ENCODE data around the gene RPP25.
"Not testable (repeated sequence)": the region's sequence is repeated elsewhere in the genome, so short reads cannot be mapped to it uniquely, and the experiment has no call there.

Gene RPP25

DNA sequence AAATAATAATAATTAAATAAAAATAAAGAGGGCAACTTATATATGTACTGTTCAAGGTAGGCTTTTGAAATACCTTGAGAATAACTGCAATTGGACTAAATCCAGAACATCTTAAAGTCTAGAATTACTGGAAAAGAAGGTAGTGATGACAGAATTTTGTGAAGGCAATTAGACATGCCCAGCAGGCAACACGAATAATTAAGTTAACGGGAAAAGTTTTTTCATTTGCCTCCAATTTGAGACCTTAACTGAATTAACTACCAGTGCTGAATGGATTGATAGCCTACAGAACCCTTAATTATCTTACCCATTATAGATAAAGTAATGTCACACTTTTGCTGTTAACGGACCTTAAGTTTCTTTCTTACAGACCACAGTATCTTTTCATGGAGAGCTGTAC lies 32.0 kb downstream of the RPP25 start:
- DNase-seq (ENCODE audit: low read depth in 2 of 2, low spot score in 1 of 2), result no peak

DNA sequence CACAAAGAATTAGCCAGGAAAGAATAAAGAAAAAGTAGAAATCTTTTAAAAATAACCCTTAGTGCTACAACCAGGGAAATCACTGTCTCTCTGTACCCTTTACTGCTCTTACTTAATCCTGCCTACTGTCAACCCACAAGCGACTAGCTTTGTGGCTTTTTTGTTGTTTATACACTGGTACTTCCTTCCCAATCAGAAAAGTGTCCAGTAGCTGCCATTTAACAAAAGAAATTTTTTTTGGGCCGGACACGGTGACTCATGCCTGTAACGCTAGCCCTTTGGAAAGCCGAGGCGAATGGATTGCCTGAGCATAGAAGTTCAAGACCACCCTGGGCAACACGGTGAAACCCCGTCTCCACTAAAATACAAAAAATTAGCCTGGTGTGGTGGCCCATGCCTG lies 36.1 kb downstream of the RPP25 start:
- no peak for DNase-seq (ENCODE audit: low read depth in 2 of 2, low spot score in 1 of 2)

DNA sequence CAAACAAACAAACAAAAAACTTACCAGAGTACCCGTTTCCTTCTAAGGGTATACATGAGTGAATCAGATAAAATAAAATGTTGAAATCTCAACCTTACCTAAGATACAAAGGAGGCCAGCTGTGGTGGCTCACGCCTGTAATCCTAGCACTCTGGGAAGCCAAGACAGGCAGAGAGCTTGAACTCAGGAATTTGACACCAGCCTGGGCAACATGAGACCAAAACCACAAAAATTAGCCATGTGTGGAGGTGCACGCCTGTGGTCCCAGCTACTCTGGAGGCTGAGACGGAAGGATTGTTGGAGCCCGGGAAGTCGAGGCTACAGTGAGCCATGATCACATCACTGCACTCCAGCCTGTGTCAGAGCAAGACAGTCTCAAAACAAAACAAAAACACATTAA lies 38.9 kb downstream of the RPP25 start:
- DNase-seq (ENCODE audit: low read depth in 2 of 2, low spot score in 1 of 2), result no peak

DNA sequence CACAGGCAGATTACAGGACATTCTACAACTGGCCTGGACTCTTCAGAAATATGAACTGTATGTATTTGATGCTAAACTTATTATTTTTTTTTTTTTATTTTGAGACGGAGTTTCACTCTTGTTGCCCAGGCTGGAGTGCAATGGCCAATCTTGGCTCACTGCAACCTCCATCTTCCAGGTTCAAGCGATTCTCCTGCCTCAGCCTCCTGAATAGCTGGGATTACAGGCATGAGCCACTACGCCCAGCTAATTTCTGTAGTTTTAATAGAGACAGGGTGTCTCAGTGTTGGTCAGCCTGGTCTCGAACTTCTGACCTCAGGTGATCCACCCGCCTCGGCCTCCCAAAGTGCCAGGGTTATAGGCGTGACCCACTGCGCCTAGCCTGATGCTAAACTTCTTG lies 42.8 kb downstream of the RPP25 start:
- DNase-seq (ENCODE audit: low read depth in 2 of 2, low spot score in 1 of 2), result not testable (repeated sequence)

DNA sequence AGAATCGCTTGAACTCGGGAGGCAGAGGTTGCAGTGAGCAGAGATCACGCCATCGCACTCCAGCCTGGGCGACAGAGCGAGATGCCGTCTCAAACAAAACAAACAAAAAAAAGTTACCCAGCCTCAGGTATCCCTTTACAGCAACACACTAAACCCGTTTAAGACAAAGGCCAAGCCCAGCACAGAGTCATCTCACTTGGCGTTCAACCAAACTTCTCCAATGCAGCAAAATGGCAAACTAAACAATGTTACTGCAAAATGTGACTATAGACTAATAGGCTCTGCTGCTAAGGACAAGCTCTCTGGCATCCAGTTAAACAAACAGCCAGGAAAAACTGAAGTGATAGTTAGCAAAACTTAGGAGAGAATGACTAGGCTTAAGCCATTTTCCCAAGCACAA lies 43.5 kb downstream of the RPP25 start:
- DNase-seq (ENCODE audit: low read depth in 2 of 2, low spot score in 1 of 2), result no peak

DNA sequence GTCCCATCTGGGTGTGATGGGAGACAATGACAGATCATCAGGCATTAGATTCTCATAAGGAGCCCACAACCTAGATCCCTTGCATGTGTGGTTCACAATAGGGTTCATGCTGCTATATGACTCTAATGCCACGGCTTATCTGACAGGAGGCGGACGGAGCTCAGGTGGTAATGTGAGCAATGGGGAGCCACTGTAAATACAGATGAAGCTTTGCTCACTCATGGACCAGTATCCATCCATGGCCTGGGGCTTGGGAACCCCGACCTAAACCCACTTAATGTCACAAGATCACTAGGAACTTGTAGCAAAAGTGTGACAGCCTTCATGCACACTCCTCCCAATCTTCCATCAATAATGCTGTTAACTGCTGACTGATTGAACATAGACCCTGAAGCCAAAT lies 47.9 kb downstream of the RPP25 start:
- DNase-seq (ENCODE audit: low read depth in 2 of 2, low spot score in 1 of 2), result no peak

DNA sequence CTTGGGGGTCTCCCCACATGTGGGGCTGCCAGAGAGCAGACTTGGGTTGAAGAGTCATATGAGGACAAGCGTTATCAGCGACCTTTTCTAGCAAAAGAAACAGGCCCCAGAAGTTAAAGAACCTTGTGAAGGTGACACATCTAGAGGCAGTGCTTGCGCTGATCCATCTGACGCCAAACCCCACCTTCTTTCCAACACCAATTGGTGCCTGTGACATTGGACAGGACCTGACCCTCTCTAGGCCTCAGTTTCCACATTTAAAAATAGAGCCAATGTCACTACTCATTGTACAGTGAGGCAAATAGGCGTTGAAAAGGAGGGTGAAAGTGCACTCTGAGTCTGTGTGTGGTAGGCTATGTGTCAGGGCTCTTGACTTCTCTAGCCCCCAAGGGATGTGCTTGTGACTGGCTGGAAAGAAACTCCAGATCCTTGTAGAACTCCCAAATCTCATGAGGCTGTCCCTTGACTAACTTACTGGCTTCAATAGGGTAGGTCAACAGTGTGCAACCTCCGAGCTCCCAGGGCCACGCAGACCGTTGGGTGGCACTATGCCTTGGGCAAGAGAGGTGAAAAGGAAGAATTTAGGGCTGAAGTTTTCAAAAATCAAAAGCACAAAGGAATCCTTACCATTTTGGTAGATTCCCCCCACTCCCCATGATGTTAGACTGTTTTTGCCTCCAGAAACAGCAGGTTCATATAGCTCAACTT lies 49.3 kb downstream of the RPP25 start:
- DNase-seq (ENCODE audit: low read depth in 2 of 2, low spot score in 1 of 2), result no peak

DNA sequence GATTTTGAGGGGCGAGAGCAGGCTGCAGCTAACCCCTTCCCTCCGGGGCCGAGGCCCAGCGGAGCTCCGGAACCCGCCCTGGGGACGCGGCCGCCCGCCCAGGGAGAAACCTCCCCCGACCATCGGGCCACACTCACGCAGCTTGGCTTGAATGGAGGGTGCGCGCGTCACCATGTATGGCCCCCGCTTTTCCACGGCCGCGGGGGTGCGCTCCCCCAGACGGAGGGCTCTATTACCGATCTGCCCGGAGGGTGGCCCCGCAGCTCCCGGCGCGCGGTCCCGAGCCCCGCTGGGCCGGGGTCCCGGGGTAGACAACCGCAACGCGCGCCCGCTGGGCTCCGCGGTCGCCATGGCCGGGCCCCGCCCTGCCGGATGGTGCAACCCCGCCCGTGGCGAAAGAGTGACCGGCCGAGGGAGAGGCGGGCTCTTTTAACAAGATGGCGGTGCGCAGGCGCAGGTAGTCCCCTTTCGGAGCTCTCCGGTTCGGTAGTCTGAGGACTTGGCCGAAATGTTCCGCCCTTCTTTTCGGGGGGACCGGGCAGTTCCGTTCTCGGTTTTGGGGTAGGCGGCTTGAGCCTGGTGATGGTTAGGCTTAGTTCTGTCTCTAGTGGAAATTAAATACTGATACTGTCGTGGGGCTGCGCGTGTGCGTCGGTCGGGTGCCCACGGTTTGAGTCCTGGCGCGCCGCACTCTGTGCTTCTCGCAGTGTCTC lies 50.0 kb downstream of the RPP25 start, which contains the start of gene FAM219B:
Gene FAM219B (minus strand): TSS at position 402 of the 713 bp plus-strand sequence. CDS start 51 bp downstream, at position 351.
- peak; percentile 61 to 64 for DNase-seq (ENCODE audit: low read depth in 2 of 2, low spot score in 1 of 2)

DNA sequence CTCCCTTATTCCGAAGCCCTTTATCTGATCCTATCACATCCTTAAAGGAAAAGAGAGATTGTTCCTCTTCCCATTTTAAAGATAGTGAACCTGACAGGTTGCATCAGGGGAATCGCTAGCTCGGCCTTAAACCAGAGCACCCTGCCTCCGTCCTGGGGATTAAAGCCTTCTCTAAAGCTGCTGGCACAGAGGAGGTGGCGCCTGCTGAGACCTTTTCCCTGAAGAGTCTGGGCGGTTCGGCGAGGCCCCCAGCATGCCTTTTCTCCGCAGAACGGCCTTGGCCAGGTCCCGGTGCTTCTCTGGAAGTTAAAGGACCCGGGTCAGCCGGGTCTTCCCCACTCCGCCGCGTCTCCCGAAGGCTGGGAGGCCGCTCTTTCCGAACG lies 50.5 kb downstream of the RPP25 start:
- no peak for DNase-seq (ENCODE audit: low read depth in 2 of 2, low spot score in 1 of 2)
